Nephron progenitor cell (in vitro differentiated cells): ENCODE data around the gene AK1.

Experiments used
- DNase-seq: peaks from one replicate; pipeline ENCODE4 v3.0.0; 2021
- H3K27ac Mint-ChIP-seq: 2 replicates; pipeline ENCODE4 v1.8.0; 2021; ENCODE audit warnings: mild to moderate bottlenecking, moderate library complexity, mixed read lengths
- H3K27me3 Mint-ChIP-seq: 2 replicates; pipeline ENCODE4 v1.8.0; 2021; ENCODE audit warnings: mild to moderate bottlenecking, low read depth, mixed read lengths; ENCODE audit not compliant: poor library complexity
- H3K36me3 Mint-ChIP-seq: 2 replicates; pipeline ENCODE4 v1.8.0; 2021; ENCODE audit warnings: low read depth, mixed read lengths
- H3K4me1 Mint-ChIP-seq: 2 replicates; pipeline ENCODE4 v1.8.0; 2021; ENCODE audit warnings: mixed read lengths
- H3K4me3 Mint-ChIP-seq: 2 replicates; pipeline ENCODE4 v1.8.0; 2021; ENCODE audit warnings: mild to moderate bottlenecking, moderate library complexity, mixed read lengths
- H3K9me3 Mint-ChIP-seq: 2 replicates; pipeline ENCODE4 v1.8.0; 2021; ENCODE audit warnings: mild to moderate bottlenecking, moderate library complexity, mixed read lengths
- CTCF ChIP-seq: fragments of 200-600 bp; sonication (generic); IDR thresholded peaks from 2 replicates; pipeline ENCODE4 v1.5.0; 2021; ENCODE audit warnings: antibody characterized with exemption

AK1 gene

GRCh38 chr9:127912882-127913281 is 35.4 kb upstream of the AK1 start:
- TF ChIP-seq CTCF: no peak
- Mint-ChIP-seq H3K27me3 (peaks cover 10% of the 10 kb centered on the region), H3K4me3 (no peak overlapping the region), H3K27ac (no peak overlapping the region), H3K4me1 (peaks cover 31% of the 10 kb centered on the region), H3K36me3 (peaks cover 5% of the 10 kb centered on the region), H3K9me3 (no peaks in the 10 kb centered on the region)
- no peak for DNase-seq

- H3K9me3 Mint-ChIP-seq: no peaks in the 10 kb centered on the region
Measured at GRCh38 chr9:127912296-127912695, 34.8 kb upstream of the AK1 start.

GRCh38 chr9:127910613-127911205 is 33.2 kb upstream of the AK1 start:
- TF ChIP-seq CTCF: no peak
- no peak for DNase-seq
- Mint-ChIP-seq H3K36me3 (peaks cover 5% of the 10 kb centered on the region), H3K9me3 (no peaks in the 10 kb centered on the region), H3K27ac (peak overlapping the region; percentile 38), H3K4me1 (peaks cover 40% of the 10 kb centered on the region), H3K27me3 (peaks cover 7% of the 10 kb centered on the region), H3K4me3 (no peak overlapping the region)

More at GRCh38 chr9:127912296-127912695, 34.8 kb upstream of the AK1 start:
- H3K4me3 Mint-ChIP-seq: no peak overlapping the region
- no peak for TF ChIP-seq CTCF
- no peak overlapping the region for H3K27ac Mint-ChIP-seq
- H3K4me1 Mint-ChIP-seq: peaks cover 32% of the 10 kb centered on the region
- H3K36me3 Mint-ChIP-seq: peaks cover 5% of the 10 kb centered on the region
- DNase-seq: no peak
- H3K27me3 Mint-ChIP-seq: peaks cover 10% of the 10 kb centered on the region

DNA sequence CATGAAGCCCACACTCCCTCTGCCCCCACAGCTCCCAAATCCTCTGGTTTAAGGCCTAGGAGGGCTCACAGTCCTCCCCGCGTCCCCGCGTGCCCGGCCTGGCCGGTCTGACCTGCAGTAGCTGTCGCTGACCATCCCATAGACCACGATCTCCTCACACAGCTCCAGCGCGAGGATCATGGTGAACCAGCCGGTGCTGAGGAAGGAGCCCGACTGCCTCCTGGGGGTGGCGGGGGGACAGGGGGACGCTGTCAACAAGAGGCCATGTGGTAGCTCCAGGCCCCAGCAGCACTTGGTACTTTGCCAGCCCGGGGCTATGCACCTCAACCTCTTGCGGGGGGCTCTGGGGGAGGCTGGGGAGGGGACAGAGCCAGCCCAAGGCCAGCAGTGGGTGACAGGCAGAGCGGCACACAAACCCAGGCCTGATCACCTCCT is 32.4 kb upstream of the AK1 start:
- H3K4me1 Mint-ChIP-seq: peaks cover 48% of the 10 kb centered on the region
- peaks cover 5% of the 10 kb centered on the region for H3K36me3 Mint-ChIP-seq
- no peak for DNase-seq
- peaks cover 7% of the 10 kb centered on the region for H3K27me3 Mint-ChIP-seq
- no peaks in the 10 kb centered on the region for H3K9me3 Mint-ChIP-seq
- TF ChIP-seq CTCF: no peak
- H3K27ac Mint-ChIP-seq: no peak overlapping the region
- no peak overlapping the region for H3K4me3 Mint-ChIP-seq

GRCh38 chr9:127908660-127908926 is 31.1 kb upstream of the AK1 start:
- peaks cover 5% of the 10 kb centered on the region for H3K36me3 Mint-ChIP-seq
- H3K9me3 Mint-ChIP-seq: no peaks in the 10 kb centered on the region
- peaks cover 61% of the 10 kb centered on the region for H3K4me1 Mint-ChIP-seq
- no peak overlapping the region for H3K4me3 Mint-ChIP-seq
- H3K27me3 Mint-ChIP-seq: peaks cover 4% of the 10 kb centered on the region
- no peak overlapping the region for H3K27ac Mint-ChIP-seq
- TF ChIP-seq CTCF: no peak
- DNase-seq: no peak

GRCh38 chr9:127907867-127908659 is 30.6 kb upstream of the AK1 start:
- peaks cover 66% of the 10 kb centered on the region for H3K4me1 Mint-ChIP-seq
- H3K27ac Mint-ChIP-seq: no peak overlapping the region
- peak overlapping the region; percentile 42 for H3K4me3 Mint-ChIP-seq
- TF ChIP-seq CTCF: no peak
- H3K27me3 Mint-ChIP-seq: peaks cover 3% of the 10 kb centered on the region
- no peaks in the 10 kb centered on the region for H3K9me3 Mint-ChIP-seq
- H3K36me3 Mint-ChIP-seq: peaks cover 5% of the 10 kb centered on the region
- no peak for DNase-seq
